ENCODE results near the gene TTC27.

TTC27 gene

GRCh38 chr2:32758232-32758631 lies 130.4 kb downstream of the TTC27 start:
- DNase-seq: no peak

- DNase-seq: no peak
Measured at GRCh38 chr2:32760628-32761027, 132.8 kb downstream of the TTC27 start.

- DNase-seq: no peak
Measured at GRCh38 chr2:32768387-32769174, 140.7 kb downstream of the TTC27 start.

GRCh38 chr2:32770360-32770759 lies 142.5 kb downstream of the TTC27 start:
- no peak for DNase-seq

- DNase-seq: peak; percentile 67
Measured at GRCh38 chr2:32772638-32773447, 145.0 kb downstream of the TTC27 start.

GRCh38 chr2:32773448-32773808 lies 145.6 kb downstream of the TTC27 start:
- no peak for DNase-seq

- no peak for DNase-seq
Measured at GRCh38 chr2:32775954-32776353, 148.1 kb downstream of the TTC27 start.

- DNase-seq: no peak
Measured at GRCh38 chr2:32777714-32778113, 149.9 kb downstream of the TTC27 start.

GRCh38 chr2:32780961-32781360 lies 153.1 kb downstream of the TTC27 start:
- no peak for DNase-seq

GRCh38 chr2:32783469-32783868 lies 155.6 kb downstream of the TTC27 start:
- no peak for DNase-seq

GRCh38 chr2:32783933-32784332 lies 156.1 kb downstream of the TTC27 start:
- DNase-seq: no peak

- DNase-seq: no peak
Measured at GRCh38 chr2:32787207-32787606, 159.4 kb downstream of the TTC27 start.

- no peak for DNase-seq
Measured at GRCh38 chr2:32788114-32788513, 160.3 kb downstream of the TTC27 start.

GRCh38 chr2:32792416-32792815 lies 164.6 kb downstream of the TTC27 start:
- DNase-seq: no peak

- no peak for DNase-seq
Measured at GRCh38 chr2:32798829-32799228, 171.0 kb downstream of the TTC27 start.

GRCh38 chr2:32801741-32802140 lies 173.9 kb downstream of the TTC27 start:
- no peak for DNase-seq

GRCh38 chr2:32802877-32803276 lies 175.0 kb downstream of the TTC27 start:
- DNase-seq: no peak

- DNase-seq: no peak
Measured at GRCh38 chr2:32804205-32804604, 176.4 kb downstream of the TTC27 start.

- DNase-seq: no peak
Measured at GRCh38 chr2:32805104-32806095, 177.6 kb downstream of the TTC27 start.

- DNase-seq: no peak
Measured at GRCh38 chr2:32806857-32807256, 179.0 kb downstream of the TTC27 start.

- no peak for DNase-seq
Measured at GRCh38 chr2:32807662-32808061, 179.8 kb downstream of the TTC27 start.

GRCh38 chr2:32810909-32811495 lies 183.2 kb downstream of the TTC27 start:
- no peak for DNase-seq

- DNase-seq: no peak
Measured at GRCh38 chr2:32811696-32812095, 183.8 kb downstream of the TTC27 start.

Data from NCI-H2227 treated with DMSO at 0.1 percent for 48 hours (cell line).